CD4-positive, alpha-beta T cell treated with Interleukin-2 at 100 ng/mL for 4 hours (primary cell): ENCODE measurements around the gene KDM4B.

Experiments used
- DNase-seq: peaks from one replicate; pipeline ENCODE4 v3.0.0-alpha.2; 2020; ENCODE audit warnings: low spot score

KDM4B gene

GRCh38 chr19:5035105-5035761 lies 66.3 kb downstream of the KDM4B start:
- DNase-seq = no peak

GRCh38 chr19:5035793-5036697 lies 67.1 kb downstream of the KDM4B start:
- no peak for DNase-seq

- DNase-seq = no peak
Measured at GRCh38 chr19:5036698-5037563, 68.0 kb downstream of the KDM4B start.

GRCh38 chr19:5037936-5038335 lies 69.0 kb downstream of the KDM4B start:
- DNase-seq = no peak

- no peak for DNase-seq
Measured at GRCh38 chr19:5038631-5039271, 69.8 kb downstream of the KDM4B start.

GRCh38 chr19:5039642-5040543 lies 71.0 kb downstream of the KDM4B start:
- DNase-seq = no peak

- DNase-seq = no peak
Measured at GRCh38 chr19:5040544-5041167, 71.7 kb downstream of the KDM4B start.

- no peak for DNase-seq
Measured at GRCh38 chr19:5041168-5041912, 72.4 kb downstream of the KDM4B start.

- DNase-seq = no peak
Measured at GRCh38 chr19:5041913-5042187, 72.9 kb downstream of the KDM4B start.

GRCh38 chr19:5042556-5042955 lies 73.6 kb downstream of the KDM4B start:
- no peak for DNase-seq

- no peak for DNase-seq
Measured at GRCh38 chr19:5045029-5045428, 76.1 kb downstream of the KDM4B start.

- DNase-seq = no peak
Measured at GRCh38 chr19:5045956-5046338, 77.0 kb downstream of the KDM4B start.

- no peak for DNase-seq
Measured at GRCh38 chr19:5046339-5047039, 77.6 kb downstream of the KDM4B start.

- no peak for DNase-seq
Measured at GRCh38 chr19:5047251-5047935, 78.5 kb downstream of the KDM4B start.

- peak; percentile 51 for DNase-seq
Measured at GRCh38 chr19:5048091-5048726, 79.3 kb downstream of the KDM4B start.

- DNase-seq = no peak
Measured at GRCh38 chr19:5048727-5049553, 80.0 kb downstream of the KDM4B start.

GRCh38 chr19:5049561-5049960 lies 80.6 kb downstream of the KDM4B start:
- DNase-seq = no peak
